ENCODE results near the gene BIRC6.
A peak's percentile ranks its signal among the peaks of the same experiment; 100 is the strongest.
"Not testable (repeated sequence)": the region's sequence is repeated elsewhere in the genome, so short reads cannot be mapped to it uniquely, and the experiment has no call there.

BIRC6 gene

GRCh38 chr2:32538735-32539134 lies 181.9 kb downstream of the BIRC6 start:
- TF ChIP-seq CTCF (IDR thresholded peaks at IDR 0.05; ENCODE audit: extremely low read depth, missing control alignments): no peak
- no peak for DNase-seq (ENCODE audit: low spot score)

DNA sequence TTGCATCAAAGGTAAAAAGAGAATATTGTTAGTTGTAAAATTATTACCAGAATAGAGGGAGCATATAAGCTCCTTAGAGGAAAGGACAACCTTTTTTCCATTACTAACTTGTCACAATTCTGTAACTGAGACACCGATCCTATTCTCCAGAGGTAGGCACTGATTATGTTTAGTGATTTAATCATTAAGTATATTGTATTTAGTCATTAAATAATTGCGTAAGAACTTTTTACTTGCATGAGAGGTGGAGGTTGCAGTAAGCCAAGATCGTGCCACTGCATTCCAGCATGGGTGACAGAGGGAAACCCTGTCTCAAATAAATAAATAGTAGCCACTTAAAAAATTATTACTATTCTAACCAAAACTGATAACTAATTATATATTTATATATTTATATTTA lies 195.7 kb downstream of the BIRC6 start:
- not testable (repeated sequence) for DNase-seq (ENCODE audit: low spot score)

DNA sequence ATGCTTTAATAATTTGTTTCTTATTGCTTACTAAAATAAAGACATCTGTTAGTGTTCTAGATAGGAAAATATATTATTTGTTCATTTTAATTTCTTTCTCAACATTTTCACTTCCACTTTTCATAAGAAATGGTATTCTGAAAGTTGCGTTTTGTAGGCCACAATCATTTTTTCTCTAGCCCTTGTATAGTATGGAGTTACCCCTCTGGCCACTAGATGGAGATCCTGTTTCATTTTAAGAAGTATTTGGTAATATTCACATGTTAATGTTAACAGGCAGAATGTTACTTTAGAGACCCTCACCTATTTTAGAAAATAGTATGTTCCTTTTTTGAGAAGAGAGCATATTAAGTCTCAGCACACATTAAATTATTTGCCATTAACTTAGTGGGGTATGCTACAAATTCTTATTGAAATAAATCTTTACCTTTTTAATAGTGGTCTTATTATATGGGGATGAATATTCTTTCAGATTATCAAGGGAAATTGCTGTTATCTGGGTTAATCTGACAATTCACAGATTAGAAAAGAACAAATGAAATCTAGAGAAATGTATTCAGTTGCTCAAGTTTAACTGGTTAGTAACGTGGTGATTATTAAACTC lies 197.1 kb downstream of the BIRC6 start:
- TF ChIP-seq CTCF (IDR thresholded peaks at IDR 0.05; ENCODE audit: extremely low read depth, missing control alignments): peak; percentile 41
- DNase-seq (ENCODE audit: low spot score): peak; percentile 57

- DNase-seq (ENCODE audit: low spot score): no peak
- no peak for TF ChIP-seq CTCF (IDR thresholded peaks at IDR 0.05; ENCODE audit: extremely low read depth, missing control alignments)
Observed at GRCh38 chr2:32558492-32558891, 201.7 kb downstream of the BIRC6 start.

- no peak for DNase-seq (ENCODE audit: low spot score)
- no peak for TF ChIP-seq CTCF (IDR thresholded peaks at IDR 0.05; ENCODE audit: extremely low read depth, missing control alignments)
Observed at GRCh38 chr2:32559136-32559535, 202.3 kb downstream of the BIRC6 start.

- DNase-seq (ENCODE audit: low spot score): no peak
- no peak for TF ChIP-seq CTCF (IDR thresholded peaks at IDR 0.05; ENCODE audit: extremely low read depth, missing control alignments)
Observed at GRCh38 chr2:32562906-32563305, 206.1 kb downstream of the BIRC6 start.

- no peak for TF ChIP-seq CTCF (IDR thresholded peaks at IDR 0.05; ENCODE audit: extremely low read depth, missing control alignments)
- no peak for DNase-seq (ENCODE audit: low spot score)
Observed at GRCh38 chr2:32564417-32565035, 207.7 kb downstream of the BIRC6 start.

- TF ChIP-seq CTCF (IDR thresholded peaks at IDR 0.05; ENCODE audit: extremely low read depth, missing control alignments): no peak
- no peak for DNase-seq (ENCODE audit: low spot score)
Observed at GRCh38 chr2:32565902-32566301, 209.1 kb downstream of the BIRC6 start.
